Motor neuron (in vitro differentiated cells): ENCODE measurements around the gene MRM3. TPM values are rescaled to one million over a fixed set of nuclear protein-coding genes. Genes with fewer than 3 reads are reported as not detected.

Experiments
- ATAC-seq, 8 experiments: fragments of 200-7000 bp; cut with Tn5 transposase; replicated peaks in 6 of 8; 2 replicates each; pipeline ENCODE4 v1.8.0; 2021; ENCODE audit warnings: mild to moderate bottlenecking in 8 of 8, moderate library complexity in 8 of 8
- H3K27ac ChIP-seq, 2 donors: fragments of 250-450 bp; sonication (Bioruptor Pico); 2 replicates each; pipeline ENCODE4 v1.9.0; 2021; ENCODE audit warnings: antibody characterized with exemption in 2 of 2, mild to moderate bottlenecking in 2 of 2, moderate library complexity in 1 of 2
- H3K4me1 ChIP-seq, 2 donors: fragments of 250-450 bp; sonication (Bioruptor Pico); replicated peaks in 1 of 2; 2 replicates each; pipeline ENCODE4 v1.6.1; 2021; ENCODE audit warnings: antibody characterized with exemption in 2 of 2, mild to moderate bottlenecking in 2 of 2, moderate library complexity in 1 of 2
- H3K4me3 ChIP-seq, 5 donors: fragments of 250-450 bp; sonication (Bioruptor Pico); 2 replicates each; pipeline ENCODE4 v1.9.0; 2021; ENCODE audit warnings: antibody characterized with exemption in 5 of 5, mild to moderate bottlenecking in 5 of 5, moderate library complexity in 4 of 5
- WGBS, 10 experiments: fragments of 450-650 bp; shearing (Covaris generic); methylation state at CpG; one replicate each; pipeline ENCODE4 v1.0.0; 2022; 5-methylcytosine and 5-hydroxymethylcytosine counted together
- in situ Hi-C, 9 experiments: fragments of 400-800 bp; cut with MboI; loops; one replicate each; pipeline ENCODE4 v1.15.0; 2021; ENCODE audit warnings: low sequenced_read_pairs in 9 of 9, low pct_unique_long_range_greater_than_20kb in 2 of 9; ENCODE audit not compliant: unreplicated experiment in 9 of 9
- total RNA-seq, 8 experiments: library from RNA; unstranded; fragments of 300-600 nt; gene quantifications; 2 replicates each; pipeline versions ENCODE4 v1.2.3 to v1.2.4, GENCODE V29; 2022

MRM3 gene
- total RNA-seq, 8 experiments from 2014 or later = 13.4 to 30.6 (median 20.9) TPM

DNA sequence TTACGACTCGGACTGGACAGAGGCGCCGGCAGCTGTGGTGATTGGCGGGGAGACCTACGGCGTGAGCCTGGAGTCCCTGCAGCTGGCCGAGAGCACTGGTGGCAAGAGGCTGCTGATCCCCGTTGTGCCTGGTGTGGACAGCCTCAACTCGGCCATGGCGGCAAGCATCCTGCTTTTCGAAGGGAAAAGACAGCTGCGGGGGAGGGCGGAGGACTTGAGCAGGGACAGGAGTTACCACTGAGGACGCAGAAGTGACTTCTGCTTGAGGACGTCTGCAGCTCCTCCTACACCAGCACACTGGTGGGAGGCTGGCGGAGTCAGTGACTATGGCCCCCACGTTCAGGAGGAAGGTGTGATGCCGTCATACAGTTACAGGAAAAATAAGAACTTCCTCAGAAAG, 9.7 kb downstream of the MRM3 start:
- in situ Hi-C loops = loop anchor here (5.0 to 25.0 kb wide), 3 partner anchors 190 to 195 kb away; partner anchors contain the start of genes NXN (in 1 of the 9) and TIMM22 (in 1 of the 9)
- Histone ChIP-seq H3K27ac (no peak overlapping the region), H3K4me3 (no peak overlapping the region), H3K4me1 (peaks cover 9 to 17% of the 10 kb centered on the region in 2 donors)
- 64 to 100% (median 90%) methylated on average over 1 to 8 of the region's 19 CpGs; no CpG with 5 or more reads in 2 of the 10 experiments for WGBS, 10 experiments
- no peak for ATAC-seq

DNA sequence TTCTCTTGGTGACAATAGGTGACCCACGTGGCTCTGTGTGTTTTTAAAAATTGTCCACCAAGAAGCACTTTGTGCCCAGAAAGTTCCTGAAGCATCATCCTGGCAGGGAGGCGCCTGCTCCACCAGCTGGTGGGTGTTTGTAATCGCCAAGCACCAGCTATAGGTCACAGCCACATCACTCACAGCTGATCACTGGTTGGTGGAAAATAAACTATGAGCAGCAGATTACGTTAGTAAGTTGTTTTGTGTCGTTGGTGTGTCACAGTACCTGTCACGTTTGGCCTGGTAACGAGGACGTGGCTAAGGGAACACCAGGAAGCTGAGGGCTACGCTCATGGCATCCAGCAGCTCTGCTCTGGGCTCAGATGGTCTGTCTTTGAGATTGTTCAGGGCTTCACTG, 10.1 kb downstream of the MRM3 start:
- in situ Hi-C loops = loop anchor here (5.0 to 25.0 kb wide), 3 partner anchors 190 to 195 kb away; partner anchors contain the start of genes NXN (in 1 of the 9) and TIMM22 (in 1 of the 9)
- WGBS, 10 experiments = 60 to 93% (median 89%) methylated on average over 2 to 8 of the region's 9 CpGs; no CpG with 5 or more reads in 4 of the 10 experiments
- H3K4me1 ChIP-seq = peaks cover 9 to 17% of the 10 kb centered on the region in 2 donors
- H3K4me3 ChIP-seq = no peak overlapping the region
- ATAC-seq = no peak
- no peak overlapping the region for H3K27ac ChIP-seq

DNA sequence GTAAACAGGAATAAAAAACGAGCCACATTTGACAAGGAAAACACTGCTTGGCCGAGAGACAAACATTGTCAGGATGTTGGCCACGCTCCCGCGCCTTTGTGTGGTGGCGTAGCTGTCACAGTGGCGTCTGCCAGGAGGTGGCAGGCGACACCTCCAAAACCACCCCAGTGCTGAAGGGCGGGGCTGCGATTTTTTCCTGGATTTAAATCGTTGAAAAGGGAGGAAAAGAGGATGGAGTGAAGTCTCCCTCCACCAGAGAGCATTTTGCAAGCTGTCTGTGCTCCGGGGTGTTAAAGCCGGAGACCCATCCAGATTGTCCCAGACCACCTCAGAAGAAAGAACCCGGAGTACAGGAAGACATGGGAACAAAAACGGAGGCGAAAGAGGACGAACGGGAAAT, 12.7 kb downstream of the MRM3 start:
- no peak overlapping the region for H3K4me3 ChIP-seq
- peaks cover 16 to 20% of the 10 kb centered on the region in 2 donors for H3K4me1 ChIP-seq
- WGBS, 10 experiments = 0 to 55% (median 11%) methylated on average over 2 to 13 of the region's 18 CpGs; no CpG with 5 or more reads in 1 of the 10 experiments
- peak; percentile 76 to 95 (median 89) for ATAC-seq
- peak overlapping the region; percentile 7 to 8 for H3K27ac ChIP-seq
- in situ Hi-C loops = loop anchor here (5.0 to 25.0 kb wide), 3 partner anchors 187 to 192 kb away; partner anchors contain the start of genes NXN (in 1 of the 9) and TIMM22 (in 1 of the 9)

DNA sequence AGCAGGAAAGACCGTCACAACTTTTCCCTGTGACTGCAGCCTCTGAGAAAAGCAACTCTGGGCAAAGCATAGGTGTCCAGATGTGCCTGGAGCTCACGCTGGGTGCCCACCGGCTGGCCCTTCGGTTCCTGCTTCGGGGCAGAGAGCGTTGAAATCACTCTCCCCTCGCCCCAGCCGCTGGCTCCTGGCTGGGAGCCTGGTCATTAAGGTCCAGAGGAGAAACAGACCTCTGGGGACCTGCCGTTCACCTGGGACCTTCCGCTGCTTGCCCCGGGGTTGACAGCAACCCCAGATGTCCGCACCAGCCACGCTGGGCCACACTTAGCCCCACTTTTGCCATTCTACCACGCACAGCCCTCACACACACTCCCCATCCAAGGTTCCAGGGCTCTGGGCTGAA, 13.1 kb downstream of the MRM3 start:
- WGBS, 10 experiments = 40 to 87% (median 66%) methylated on average over 2 to 8 of the region's 14 CpGs; no CpG with 5 or more reads in 6 of the 10 experiments
- H3K4me1 ChIP-seq = peaks cover 16 to 20% of the 10 kb centered on the region in 2 donors
- H3K27ac ChIP-seq = no peak overlapping the region
- in situ Hi-C loops = loop anchor here in 8 of 9 experiments (10.0 to 25.0 kb wide), 2 partner anchors 190 to 192 kb away; partner anchors contain the start of genes NXN (in 1 of the 8) and TIMM22 (in 1 of the 8)
- ATAC-seq = peak in 4 of 8 experiments; percentile 3 to 20 (median 10)
- H3K4me3 ChIP-seq = no peak overlapping the region

DNA sequence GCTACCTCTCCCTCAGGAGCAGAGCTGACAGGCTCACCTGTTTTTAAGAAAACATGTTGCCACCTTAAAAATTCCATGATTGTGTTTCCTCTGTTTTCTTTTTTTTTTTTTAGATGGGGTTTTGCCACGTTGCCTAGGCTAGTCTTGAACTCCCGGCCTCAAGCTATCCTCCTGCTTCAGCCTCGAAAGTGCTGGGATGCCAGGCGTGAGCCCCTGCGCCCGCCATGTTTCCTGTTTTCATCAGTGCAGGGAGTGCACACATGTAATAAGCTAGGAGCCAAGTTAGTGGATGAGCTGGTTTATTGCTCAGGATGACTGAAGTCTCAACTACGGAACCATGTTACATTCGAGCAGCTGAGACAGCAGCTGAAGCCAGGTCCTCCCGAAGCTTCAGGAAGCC, 13.6 kb downstream of the MRM3 start:
- Histone ChIP-seq H3K27ac (no peak overlapping the region), H3K4me1 (peaks cover 16 to 20% of the 10 kb centered on the region in 2 donors), H3K4me3 (no peak overlapping the region)
- in situ Hi-C loops = loop anchor here in 8 of 9 experiments (10.0 to 25.0 kb wide), 2 partner anchors 189 to 192 kb away; partner anchors contain the start of genes NXN (in 1 of the 8) and TIMM22 (in 1 of the 8)
- ATAC-seq = no peak
- WGBS, 10 experiments = 59 to 99% (median 80%) methylated on average over 1 to 9 of the region's 9 CpGs; no CpG with 5 or more reads in 3 of the 10 experiments

DNA sequence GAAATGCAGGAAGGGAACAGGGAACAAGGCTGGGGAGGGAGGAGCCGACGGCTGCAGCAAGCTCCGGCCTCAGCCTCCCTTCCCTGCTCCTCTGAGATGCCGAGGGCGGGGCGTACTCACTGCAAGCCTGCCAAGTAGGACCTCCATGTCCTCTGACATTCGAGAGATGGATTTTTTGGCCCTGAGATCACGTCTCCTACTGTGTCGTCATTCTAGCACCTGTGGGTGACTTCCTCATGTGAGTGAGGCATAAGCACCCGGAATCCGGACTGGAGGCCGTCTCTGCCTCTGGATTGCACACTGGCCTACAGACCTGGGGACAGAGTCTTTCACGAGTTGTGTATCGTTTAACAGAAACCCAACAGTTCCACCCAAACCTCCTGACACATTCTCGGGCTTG, 14.5 kb downstream of the MRM3 start:
- Histone ChIP-seq H3K27ac (no peak overlapping the region), H3K4me3 (no peak overlapping the region), H3K4me1 (peaks cover 16 to 20% of the 10 kb centered on the region in 2 donors)
- in situ Hi-C loops = loop anchor here in 8 of 9 experiments (10.0 to 25.0 kb wide), 2 partner anchors 188 to 191 kb away; partner anchors contain the start of genes NXN (in 1 of the 8) and TIMM22 (in 1 of the 8)
- no peak for ATAC-seq
- 0 to 100% (median 98%) methylated on average over 1 to 12 of the region's 15 CpGs; no CpG with 5 or more reads in 3 of the 10 experiments for WGBS, 10 experiments

DNA sequence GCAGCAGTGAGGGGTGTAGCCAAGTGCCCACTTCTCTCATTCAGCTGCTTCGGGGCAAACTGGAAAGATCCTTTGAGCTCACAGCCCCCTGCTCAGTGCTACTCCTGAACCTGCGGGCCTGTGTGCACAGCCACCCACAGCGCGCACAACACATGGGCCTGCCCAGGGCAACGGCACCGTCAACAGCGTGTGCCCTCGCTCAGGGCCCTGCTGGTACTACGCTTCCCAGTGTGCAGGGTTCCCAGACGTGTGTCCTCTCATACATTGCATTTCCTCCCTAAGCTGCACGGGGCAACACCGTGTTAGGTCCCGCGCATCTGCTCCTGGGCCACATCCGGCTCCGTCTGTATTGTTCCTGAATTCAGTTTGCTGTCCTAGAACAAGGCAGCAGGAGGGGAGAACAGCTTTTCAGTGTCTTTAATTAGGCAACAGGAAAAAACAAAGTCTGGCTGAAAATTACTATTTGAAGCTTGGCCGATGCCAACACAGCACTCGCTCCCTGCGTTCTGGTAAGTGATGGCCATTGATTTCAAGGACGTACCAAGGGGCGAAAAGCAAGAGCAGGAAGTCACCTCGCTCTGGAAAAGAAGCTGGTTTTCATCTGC, 15.2 kb downstream of the MRM3 start:
- H3K4me3 ChIP-seq = no peak overlapping the region
- no peak for ATAC-seq
- H3K27ac ChIP-seq = no peak overlapping the region
- peaks cover 16 to 20% of the 10 kb centered on the region in 2 donors for H3K4me1 ChIP-seq
- 73 to 100% (median 93%) methylated on average over 1 to 18 of the region's 22 CpGs; no CpG with 5 or more reads in 1 of the 10 experiments for WGBS, 10 experiments
- in situ Hi-C loops = loop anchor here in 8 of 9 experiments (10.0 to 25.0 kb wide), 2 partner anchors 187 to 190 kb away; partner anchors contain the start of genes NXN (in 1 of the 8) and TIMM22 (in 1 of the 8)

DNA sequence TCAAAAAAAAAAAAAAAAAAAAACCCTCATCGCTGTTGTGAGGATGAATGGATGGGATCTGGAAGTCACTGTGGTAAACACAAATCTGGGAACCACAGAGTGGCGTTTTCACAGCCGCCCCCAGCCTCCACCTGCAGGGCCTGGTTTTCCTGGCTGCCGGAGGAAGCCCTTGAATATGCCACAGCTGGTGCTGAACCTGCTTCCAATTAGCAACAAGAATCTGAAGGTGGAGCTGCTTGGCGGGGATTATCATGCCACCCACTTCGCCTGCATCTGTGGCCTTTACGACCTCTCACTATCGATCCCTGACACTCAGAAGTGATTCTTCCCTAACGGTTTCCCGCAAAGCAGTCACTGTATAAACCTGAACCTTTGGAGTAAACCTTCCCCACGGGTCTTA, 16.1 kb downstream of the MRM3 start:
- no peak for ATAC-seq
- H3K27ac ChIP-seq = peak overlapping the region; percentile 10 to 47
- H3K4me1 ChIP-seq = peaks cover 16 to 24% of the 10 kb centered on the region in 2 donors
- in situ Hi-C loops = loop anchor here in 8 of 9 experiments (10.0 to 25.0 kb wide), 2 partner anchors 187 to 189 kb away; partner anchors contain the start of genes NXN (in 1 of the 8) and TIMM22 (in 1 of the 8)
- H3K4me3 ChIP-seq = no peak overlapping the region
- 5 to 100% (median 62%) methylated on average over 1 to 7 of the region's 11 CpGs; no CpG with 5 or more reads in 2 of the 10 experiments for WGBS, 10 experiments

DNA sequence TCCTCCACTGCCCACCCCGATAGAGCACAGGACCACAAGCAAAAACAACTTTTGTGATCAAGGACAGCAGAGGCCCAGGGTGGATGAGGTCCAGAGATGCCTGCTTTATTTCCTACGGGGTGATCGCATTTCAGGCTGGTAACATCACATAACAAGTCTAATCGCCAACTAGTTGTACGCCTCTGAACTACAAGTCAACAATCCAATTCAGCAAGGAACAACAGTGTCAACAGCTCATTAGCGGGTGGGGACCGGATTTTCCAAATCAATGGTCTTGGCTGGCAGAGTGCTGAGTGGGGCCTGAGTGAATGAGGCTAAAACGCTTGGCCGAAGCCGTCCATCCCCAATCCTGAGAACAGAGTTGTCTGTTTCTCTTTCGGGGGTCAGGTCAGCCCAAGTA, 17.1 kb downstream of the MRM3 start:
- peaks cover 25 to 29% of the 10 kb centered on the region in 2 donors for H3K4me1 ChIP-seq
- 60 to 100% (median 81%) methylated on average over 1 to 10 of the region's 11 CpGs; no CpG with 5 or more reads in 3 of the 10 experiments for WGBS, 10 experiments
- in situ Hi-C loops = loop anchor here in 8 of 9 experiments (10.0 to 25.0 kb wide), 2 partner anchors 186 to 188 kb away; partner anchors contain the start of genes NXN (in 1 of the 8) and TIMM22 (in 1 of the 8)
- H3K27ac ChIP-seq = no peak overlapping the region
- no peak for ATAC-seq
- H3K4me3 ChIP-seq = no peak overlapping the region

DNA sequence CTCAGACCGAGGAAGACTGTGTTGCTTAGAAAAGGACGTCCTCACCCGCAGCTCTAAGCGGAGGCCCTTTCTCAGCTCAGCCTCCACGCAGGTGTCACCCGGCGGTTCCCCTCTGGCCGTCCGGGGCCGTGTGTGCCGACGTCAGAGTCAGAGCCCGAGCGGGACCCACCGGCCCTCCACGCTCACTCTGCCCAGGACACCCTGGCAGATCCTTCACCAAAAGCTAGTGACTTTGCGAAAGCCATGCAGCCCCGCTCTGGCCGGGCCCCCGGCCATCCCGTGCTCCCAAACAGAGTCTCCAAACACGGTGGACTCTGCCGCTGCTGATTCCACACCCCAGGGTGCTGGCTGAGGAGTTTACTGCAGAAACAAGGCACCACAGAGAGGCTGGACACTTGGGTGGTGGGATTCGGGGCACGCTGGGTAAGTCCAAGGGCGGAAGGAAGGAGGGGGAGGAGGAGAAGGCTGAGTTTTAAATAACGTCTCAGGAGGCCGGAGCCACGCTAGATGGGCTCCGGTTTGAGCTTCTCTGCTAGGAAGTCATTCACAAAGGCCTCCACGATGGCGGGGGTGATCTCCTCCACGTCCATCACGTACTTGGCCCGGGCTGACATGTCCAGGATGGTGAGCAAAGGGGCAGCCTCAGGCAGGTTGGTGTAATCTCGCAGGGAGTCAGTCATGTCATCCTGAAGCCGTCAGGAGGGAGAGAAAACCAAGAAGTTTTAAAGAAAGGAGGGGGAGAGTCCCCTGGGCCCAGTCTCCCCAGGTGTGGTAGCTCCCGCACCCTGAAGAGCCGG, 18.5 kb downstream of the MRM3 start:
- WGBS, 10 experiments = 60 to 100% (median 85%) methylated on average over 1 to 4 of the region's 39 CpGs; no CpG with 5 or more reads in 4 of the 10 experiments
- in situ Hi-C loops = loop anchor here in 1 of 9 experiments (10.0 kb wide), 1 partner anchor 164 kb away; no protein-coding TSS in a partner anchor
- Histone ChIP-seq H3K27ac (no peak overlapping the region), H3K4me3 (no peak overlapping the region), H3K4me1 (peaks cover 28 to 31% of the 10 kb centered on the region in 2 donors)
- no peak for ATAC-seq

DNA sequence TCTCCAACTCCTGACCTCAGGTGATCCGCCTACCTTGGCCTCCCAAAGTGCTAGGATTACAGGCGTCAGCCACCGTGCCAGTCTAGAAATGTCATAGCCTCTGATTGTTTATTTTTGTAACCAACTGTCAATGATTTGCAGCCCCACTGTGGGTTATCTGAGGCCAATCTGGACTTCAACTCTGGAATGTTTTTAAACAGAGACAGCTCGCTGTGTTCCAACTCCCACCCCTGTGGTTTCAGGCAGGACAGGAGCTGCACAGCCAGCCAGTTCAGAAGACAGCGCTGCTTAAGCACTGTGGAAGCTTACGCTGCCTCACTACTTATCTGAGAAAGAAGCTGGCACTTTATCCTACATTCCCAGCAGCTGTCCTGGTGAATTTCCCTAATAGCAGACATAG, 19.5 kb downstream of the MRM3 start:
- no peak overlapping the region for H3K4me3 ChIP-seq
- in situ Hi-C loops = loop anchor here in 1 of 9 experiments (10.0 kb wide), 1 partner anchor 163 kb away; no protein-coding TSS in a partner anchor
- ATAC-seq = no peak
- WGBS, 10 experiments = 33 to 100% (median 90%) methylated on average over 1 to 6 of the region's 6 CpGs; no CpG with 5 or more reads in 3 of the 10 experiments
- H3K4me1 ChIP-seq = peaks cover 33 to 39% of the 10 kb centered on the region in 2 donors
- H3K27ac ChIP-seq = no peak overlapping the region

DNA sequence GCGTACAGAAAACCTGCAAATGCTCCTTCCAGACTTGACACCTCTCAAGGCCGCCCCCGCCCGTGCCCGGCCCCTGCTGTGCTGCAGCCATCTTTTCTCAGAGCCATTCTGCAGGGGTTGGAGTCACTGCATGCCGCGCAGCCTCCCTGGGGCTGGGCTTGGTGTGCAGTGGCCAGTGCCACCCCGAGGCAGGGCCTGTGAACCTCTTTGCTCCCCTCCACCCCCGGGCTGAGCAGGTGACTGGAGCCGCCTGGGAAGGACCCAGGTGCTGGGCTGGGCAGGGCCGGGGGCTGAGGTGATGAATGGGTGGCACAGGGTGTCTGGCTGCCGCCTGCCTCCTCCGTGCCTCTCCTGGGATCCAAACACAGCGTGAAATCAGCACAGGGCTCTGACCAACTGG, 20.3 kb downstream of the MRM3 start:
- Histone ChIP-seq H3K4me3 (no peak overlapping the region), H3K27ac (no peak overlapping the region), H3K4me1 (peaks cover 36 to 43% of the 10 kb centered on the region in 2 donors)
- ATAC-seq = no peak
- WGBS, 10 experiments = no CpG with 5 or more reads among the region's 14 CpGs
- in situ Hi-C loops = loop anchor here in 1 of 9 experiments (10.0 kb wide), 1 partner anchor 162 kb away; no protein-coding TSS in a partner anchor
